H1 (cell line): Measurements from ENCODE around the gene EDC3.

Experiments
- RAD21 ChIP-seq, 2 experiments: IDR thresholded peaks in 1 of 2; conservative IDR thresholded peaks in 1 of 2; 2 replicates each; pipeline ENCODE4 v1.6.1; 2011; ENCODE audit warnings: low read depth in 2 of 2, low read length in 2 of 2, improper control_type of control experiment in 1 of 2, inconsistent platforms in 1 of 2, mild to moderate bottlenecking in 1 of 2, moderate library complexity in 1 of 2
- TF ChIP-seq, protein P1 (sequence below), 3 experiments: IDR thresholded peaks; 1 replicate in 2 of 3; 2 replicates in 1 of 3; pipeline versions ENCODE4 v1.5.1 to v1.6.1; 2011; ENCODE audit warnings: low read length in 3 of 3, mild to moderate bottlenecking in 3 of 3, inconsistent platforms in 2 of 3, low read depth in 1 of 3, moderate library complexity in 1 of 3; ENCODE audit not compliant: insufficient read depth in 1 of 3; ENCODE audit errors: control extremely low read depth in 1 of 3

DNA sequence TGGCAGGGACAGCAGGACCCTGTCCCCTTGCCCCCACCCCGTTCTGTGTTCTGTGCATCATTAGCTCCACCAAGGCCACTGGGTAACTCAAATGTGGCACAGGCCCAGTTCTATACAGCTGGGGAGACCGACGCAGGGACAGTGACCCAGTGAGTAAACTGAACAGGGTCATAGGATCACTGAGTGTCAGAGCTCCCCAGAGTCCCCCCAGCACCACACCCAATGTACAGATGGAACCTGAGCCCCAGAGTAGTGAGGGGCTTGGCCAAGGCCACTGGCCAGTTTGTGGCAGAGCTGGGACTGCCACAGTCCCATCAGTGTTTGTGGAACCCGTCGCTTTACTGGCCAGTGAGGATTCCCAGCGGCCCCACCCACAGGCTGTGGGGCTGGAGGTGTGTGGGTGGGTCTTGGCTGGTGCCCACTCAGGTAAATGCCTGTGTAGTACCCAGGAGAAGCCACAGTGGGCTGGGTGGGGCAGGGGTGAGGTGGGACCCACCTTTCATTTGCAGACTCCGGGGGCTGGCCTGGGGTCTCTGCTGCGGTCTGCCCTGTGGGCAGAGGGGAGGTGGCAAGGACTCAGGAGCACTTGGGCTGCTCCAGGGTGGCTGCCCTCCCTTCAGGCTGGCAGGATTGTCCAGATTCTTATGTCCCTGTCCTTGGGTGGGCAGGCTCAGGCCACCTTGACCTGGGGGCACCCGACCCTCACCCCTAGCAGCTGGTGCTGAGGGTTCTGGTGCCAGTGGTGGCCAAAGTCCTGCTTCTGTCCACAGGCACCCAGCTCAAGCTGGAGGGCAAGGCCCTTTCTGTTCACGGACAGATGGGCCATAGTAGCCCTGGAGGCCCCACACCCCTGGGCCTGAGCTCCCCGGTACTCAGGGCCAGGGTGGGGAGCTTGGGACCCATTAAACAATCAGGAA is 91.8 kb downstream of the EDC3 start:
- TF ChIP-seq RAD21 (IDR thresholded peaks at IDR 0.05 in 1 of 2, conservative IDR thresholded peaks at IDR 0.05 in 1 of 2; ENCODE audit: low read depth in 2 of 2, low read length in 2 of 2) = no peak
- TF ChIP-seq, protein P1, sequence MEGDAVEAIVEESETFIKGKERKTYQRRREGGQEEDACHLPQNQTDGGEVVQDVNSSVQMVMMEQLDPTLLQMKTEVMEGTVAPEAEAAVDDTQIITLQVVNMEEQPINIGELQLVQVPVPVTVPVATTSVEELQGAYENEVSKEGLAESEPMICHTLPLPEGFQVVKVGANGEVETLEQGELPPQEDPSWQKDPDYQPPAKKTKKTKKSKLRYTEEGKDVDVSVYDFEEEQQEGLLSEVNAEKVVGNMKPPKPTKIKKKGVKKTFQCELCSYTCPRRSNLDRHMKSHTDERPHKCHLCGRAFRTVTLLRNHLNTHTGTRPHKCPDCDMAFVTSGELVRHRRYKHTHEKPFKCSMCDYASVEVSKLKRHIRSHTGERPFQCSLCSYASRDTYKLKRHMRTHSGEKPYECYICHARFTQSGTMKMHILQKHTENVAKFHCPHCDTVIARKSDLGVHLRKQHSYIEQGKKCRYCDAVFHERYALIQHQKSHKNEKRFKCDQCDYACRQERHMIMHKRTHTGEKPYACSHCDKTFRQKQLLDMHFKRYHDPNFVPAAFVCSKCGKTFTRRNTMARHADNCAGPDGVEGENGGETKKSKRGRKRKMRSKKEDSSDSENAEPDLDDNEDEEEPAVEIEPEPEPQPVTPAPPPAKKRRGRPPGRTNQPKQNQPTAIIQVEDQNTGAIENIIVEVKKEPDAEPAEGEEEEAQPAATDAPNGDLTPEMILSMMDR (IDR thresholded peaks at IDR 0.05; ENCODE audit: control extremely low read depth in 1 of 3, insufficient read depth in 1 of 3, low read depth in 1 of 3, low read length in 3 of 3) = no peak
